Frontal cortex (tissue), 4 donors: ENCODE results near the gene PKNOX1. TPM values are rescaled to one million over a fixed set of nuclear protein-coding genes. Genes with fewer than 3 reads are reported as not detected.
"Not testable (repeated sequence)": the region's sequence is repeated elsewhere in the genome, so short reads cannot be mapped to it uniquely, and the experiment has no call there.

Experiments
- DNase-seq, 2 donors: peaks; one replicate each; pipeline ENCODE4 v3.0.0; 2012; ENCODE audit warnings: low spot score in 2 of 2
- FAIRE-seq: peaks from 2 replicates; lab custom pipeline; 2012; peaks lifted over from hg19 to GRCh38; lab: Jason Lieb, UNC
- total RNA-seq: library from RNA; depleted of rRNA; stranded (reverse); fragments of >200 nt; gene quantifications from one replicate; pipeline ENCODE4 v1.2.3, GENCODE V29; 2014
- donor health status: control.
- donor health status: control.
- donor health status: control.

PKNOX1 gene
- total RNA-seq, 1 donor from 2014 or later: 23.2 TPM

- no peak for FAIRE-seq
- no peak for DNase-seq
Observed at GRCh38 chr21:43012596-43012995, 38.2 kb downstream of the PKNOX1 start.

GRCh38 chr21:43015906-43016540, 41.7 kb downstream of the PKNOX1 start:
- FAIRE-seq: no peak
- no peak for DNase-seq

- DNase-seq (no peak), FAIRE-seq (no peak)
Observed at GRCh38 chr21:43016728-43017127, 42.4 kb downstream of the PKNOX1 start.

GRCh38 chr21:43018519-43018918, 44.2 kb downstream of the PKNOX1 start:
- FAIRE-seq: no peak

GRCh38 chr21:43020177-43020576, 45.8 kb downstream of the PKNOX1 start:
- DNase-seq (no peak), FAIRE-seq (no peak)

More at GRCh38 chr21:43018519-43018918, 44.2 kb downstream of the PKNOX1 start:
- DNase-seq: no peak

- FAIRE-seq (no peak), DNase-seq (no peak)
Observed at GRCh38 chr21:43020771-43021170, 46.4 kb downstream of the PKNOX1 start.

- no peak for DNase-seq
- FAIRE-seq: no peak
Observed at GRCh38 chr21:43021191-43021590, 46.8 kb downstream of the PKNOX1 start.

- no peak for FAIRE-seq
- no peak for DNase-seq
Observed at GRCh38 chr21:43021756-43022600, 47.6 kb downstream of the PKNOX1 start.

- DNase-seq (no peak), FAIRE-seq (no peak)
Observed at GRCh38 chr21:43023175-43023574, 48.8 kb downstream of the PKNOX1 start.

- FAIRE-seq (no peak), DNase-seq (no peak)
Observed at GRCh38 chr21:43024439-43025136, 50.2 kb downstream of the PKNOX1 start.

GRCh38 chr21:43025636-43026180, 51.3 kb downstream of the PKNOX1 start:
- DNase-seq: no peak

GRCh38 chr21:43027846-43028731, 53.7 kb downstream of the PKNOX1 start:
- DNase-seq: no peak
- FAIRE-seq: no peak

More at GRCh38 chr21:43025636-43026180, 51.3 kb downstream of the PKNOX1 start:
- FAIRE-seq: no peak

- DNase-seq (no peak), FAIRE-seq (no peak)
Observed at GRCh38 chr21:43029785-43030184, 55.4 kb downstream of the PKNOX1 start.

- no peak for FAIRE-seq
- DNase-seq: no peak
Observed at GRCh38 chr21:43031121-43031619, 56.8 kb downstream of the PKNOX1 start.

GRCh38 chr21:43034101-43034500, 59.7 kb downstream of the PKNOX1 start:
- FAIRE-seq: no peak

GRCh38 chr21:43034826-43035225, 60.5 kb downstream of the PKNOX1 start:
- FAIRE-seq: no peak

More at GRCh38 chr21:43034101-43034500, 59.7 kb downstream of the PKNOX1 start:
- DNase-seq: no peak

GRCh38 chr21:43036889-43037288, 62.5 kb downstream of the PKNOX1 start:
- DNase-seq: not testable (repeated sequence)

More at GRCh38 chr21:43034826-43035225, 60.5 kb downstream of the PKNOX1 start:
- DNase-seq: no peak

GRCh38 chr21:43037918-43038658, 63.7 kb downstream of the PKNOX1 start:
- DNase-seq, FAIRE-seq: not testable (repeated sequence)

More at GRCh38 chr21:43036889-43037288, 62.5 kb downstream of the PKNOX1 start:
- not testable (repeated sequence) for FAIRE-seq
